Uterus (tissue), 2 donors: Measurements from ENCODE around the gene SETDB2.

Source experiments
- CTCF ChIP-seq, 4 experiments: fragments of 200-600 bp in 2 of 4; fragments of 450-650 bp in 2 of 4; sonication (generic) in 2 of 4; IDR thresholded peaks; one replicate each; pipeline ENCODE4 v1.5.1; 2016 to 2019; ENCODE audit warnings: antibody characterized with exemption in 4 of 4, mild to moderate bottlenecking in 2 of 4, moderate library complexity in 1 of 4
- POLR2A ChIP-seq, 2 donors: fragments of 450-650 bp; IDR thresholded peaks; one replicate each; pipeline ENCODE4 v1.6.1; 2016; ENCODE audit warnings: antibody characterized with exemption in 2 of 2, mild to moderate bottlenecking in 1 of 2, moderate library complexity in 1 of 2

- TF ChIP-seq POLR2A (IDR thresholded peaks at IDR 0.05) (peak; percentile 89 to 90), CTCF (IDR thresholded peaks at IDR 0.05) (peak; percentile 20 to 75 (median 54))
Measured at GRCh38 chr13:49443704-49444523, at the start of gene SETDB2, which contains the start of gene CAB39L.
